PC-3 (cell line): ENCODE data around the gene RPLP2.

Source experiments
- EZH2 ChIP-seq: fragments of 300-600 bp; sonication (generic); IDR thresholded peaks from one replicate; pipeline ENCODE4 v1.6.1; 2017; ENCODE audit warnings: antibody characterized with exemption, mild to moderate bottlenecking, low read length; ENCODE audit not compliant: unreplicated experiment
- TF ChIP-seq, protein P1 (sequence below): fragments of 300-600 bp; sonication (generic); conservative IDR thresholded peaks from 2 replicates; pipeline ENCODE4 v1.5.1; 2017; ENCODE audit warnings: antibody characterized with exemption, low read depth, mild to moderate bottlenecking, low read length

- TF ChIP-seq, protein P1, sequence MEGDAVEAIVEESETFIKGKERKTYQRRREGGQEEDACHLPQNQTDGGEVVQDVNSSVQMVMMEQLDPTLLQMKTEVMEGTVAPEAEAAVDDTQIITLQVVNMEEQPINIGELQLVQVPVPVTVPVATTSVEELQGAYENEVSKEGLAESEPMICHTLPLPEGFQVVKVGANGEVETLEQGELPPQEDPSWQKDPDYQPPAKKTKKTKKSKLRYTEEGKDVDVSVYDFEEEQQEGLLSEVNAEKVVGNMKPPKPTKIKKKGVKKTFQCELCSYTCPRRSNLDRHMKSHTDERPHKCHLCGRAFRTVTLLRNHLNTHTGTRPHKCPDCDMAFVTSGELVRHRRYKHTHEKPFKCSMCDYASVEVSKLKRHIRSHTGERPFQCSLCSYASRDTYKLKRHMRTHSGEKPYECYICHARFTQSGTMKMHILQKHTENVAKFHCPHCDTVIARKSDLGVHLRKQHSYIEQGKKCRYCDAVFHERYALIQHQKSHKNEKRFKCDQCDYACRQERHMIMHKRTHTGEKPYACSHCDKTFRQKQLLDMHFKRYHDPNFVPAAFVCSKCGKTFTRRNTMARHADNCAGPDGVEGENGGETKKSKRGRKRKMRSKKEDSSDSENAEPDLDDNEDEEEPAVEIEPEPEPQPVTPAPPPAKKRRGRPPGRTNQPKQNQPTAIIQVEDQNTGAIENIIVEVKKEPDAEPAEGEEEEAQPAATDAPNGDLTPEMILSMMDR = no peak
- TF ChIP-seq EZH2 = no peak
Measured at GRCh38 chr11:809287-810039, at the start of gene RPLP2.
